ENCODE measurements around the gene SPR.

SPR gene

DNA sequence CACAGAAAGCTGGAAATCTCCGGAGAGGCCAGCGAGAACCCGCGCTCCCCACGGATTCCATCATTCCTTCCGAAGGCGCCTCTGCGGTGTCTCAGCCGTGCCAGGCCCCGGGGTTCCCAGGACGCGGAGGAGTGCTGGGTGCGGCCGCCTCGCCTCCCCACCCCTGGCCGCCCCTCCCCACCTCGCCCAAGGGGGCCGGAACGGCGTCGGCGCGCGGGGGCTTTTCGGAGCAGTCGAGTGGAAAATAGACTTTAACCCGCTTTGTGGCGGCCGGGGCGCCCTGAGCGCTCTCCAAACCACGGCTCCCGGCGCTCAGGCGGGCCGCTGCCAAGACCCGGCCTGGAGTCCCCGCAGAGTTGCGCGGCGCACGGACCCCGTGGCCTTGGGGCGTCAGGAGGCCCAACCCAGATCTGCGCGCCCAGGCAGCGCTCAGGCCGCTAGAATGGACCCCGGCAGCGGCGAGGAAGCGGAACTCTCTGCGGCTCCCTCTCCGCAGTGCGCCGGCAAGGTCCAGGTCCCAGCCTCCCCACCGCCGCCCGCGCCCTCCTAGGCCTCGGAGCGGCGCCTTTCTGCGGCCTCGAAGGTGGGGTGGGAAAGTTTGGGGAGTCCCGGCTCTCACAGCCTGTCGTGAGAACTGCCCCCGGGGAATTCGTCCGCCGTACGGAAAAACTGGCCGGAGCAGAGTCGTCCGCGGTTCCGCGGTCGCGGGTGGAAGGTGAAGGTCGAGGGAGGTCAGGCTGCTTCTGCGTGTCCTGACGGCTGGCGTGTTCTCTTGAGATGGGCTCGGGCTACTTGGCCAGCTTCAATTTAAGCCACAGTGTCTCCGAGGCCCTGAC, 28.9 kb downstream of the SPR start:
- no peak for DNase-seq (ENCODE audit: low spot score)

DNA sequence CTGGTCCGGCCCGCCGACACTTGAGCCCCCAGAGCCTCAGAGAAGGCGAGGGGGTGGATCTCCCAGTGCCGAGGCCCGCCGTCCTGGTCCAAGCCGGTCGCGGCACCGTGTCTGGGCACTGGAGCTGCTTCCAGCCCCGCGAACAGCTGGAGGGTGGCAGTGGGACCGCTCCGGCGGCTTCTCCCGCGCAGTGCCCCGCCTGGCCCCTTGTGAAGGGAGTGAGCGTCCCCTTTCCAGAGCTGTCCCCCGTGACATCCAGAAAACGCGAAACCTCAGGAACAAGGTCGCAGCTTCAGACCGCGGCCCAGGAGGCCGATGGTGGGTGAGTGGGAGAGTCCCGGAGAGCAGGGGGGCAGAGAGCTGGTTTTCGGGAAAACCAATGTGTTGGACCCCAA, 29.5 kb downstream of the SPR start:
- no peak for DNase-seq (ENCODE audit: low spot score)

DNA sequence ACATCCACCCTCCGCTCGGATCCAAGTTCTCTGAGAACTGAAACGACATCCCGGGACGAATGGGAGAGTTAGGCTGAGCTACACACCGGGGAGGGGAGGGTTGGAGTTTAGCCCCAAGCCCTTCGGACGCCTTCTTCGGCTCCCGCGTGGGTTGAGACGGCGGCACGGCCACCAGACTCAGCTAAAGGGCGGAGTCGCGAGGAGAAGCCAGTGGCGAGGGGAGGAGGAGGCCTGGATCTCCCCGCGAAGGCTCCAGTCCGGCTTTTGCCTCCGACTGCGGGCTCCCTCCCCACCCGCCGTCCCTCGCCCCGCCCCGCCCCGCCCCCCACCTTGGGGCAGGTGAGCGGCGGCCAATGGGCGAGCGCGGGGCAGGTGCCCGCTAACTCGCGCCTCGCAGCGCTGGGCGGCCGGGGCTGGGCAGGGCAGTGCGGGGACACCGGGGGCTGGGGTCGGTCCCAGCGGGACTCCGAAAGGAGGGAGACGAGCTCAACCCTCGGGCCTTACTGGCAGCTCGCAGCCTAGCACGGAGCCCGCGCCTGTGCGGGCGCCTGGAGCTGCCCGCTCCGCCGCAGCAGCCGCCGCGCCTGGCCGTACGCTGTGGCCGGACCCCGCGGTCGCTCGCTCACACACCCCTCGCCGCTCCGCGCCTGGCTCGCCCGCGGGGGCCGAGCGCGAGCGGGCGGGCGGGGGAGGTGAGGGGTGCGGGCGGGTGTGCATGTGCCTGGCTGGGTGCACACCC, 30.1 kb downstream of the SPR start, which contains the start of gene EMX1:
TSS of gene EMX1 (plus strand) at position 382 of the 739 bp plus-strand sequence. CDS start at position 716, 334 bp downstream.
- peak; percentile 51 for DNase-seq (ENCODE audit: low spot score)

- peak; percentile 28 for DNase-seq (ENCODE audit: low spot score)
Observed at GRCh38 chr2:72917877-72918553, 30.8 kb downstream of the SPR start.

DNA sequence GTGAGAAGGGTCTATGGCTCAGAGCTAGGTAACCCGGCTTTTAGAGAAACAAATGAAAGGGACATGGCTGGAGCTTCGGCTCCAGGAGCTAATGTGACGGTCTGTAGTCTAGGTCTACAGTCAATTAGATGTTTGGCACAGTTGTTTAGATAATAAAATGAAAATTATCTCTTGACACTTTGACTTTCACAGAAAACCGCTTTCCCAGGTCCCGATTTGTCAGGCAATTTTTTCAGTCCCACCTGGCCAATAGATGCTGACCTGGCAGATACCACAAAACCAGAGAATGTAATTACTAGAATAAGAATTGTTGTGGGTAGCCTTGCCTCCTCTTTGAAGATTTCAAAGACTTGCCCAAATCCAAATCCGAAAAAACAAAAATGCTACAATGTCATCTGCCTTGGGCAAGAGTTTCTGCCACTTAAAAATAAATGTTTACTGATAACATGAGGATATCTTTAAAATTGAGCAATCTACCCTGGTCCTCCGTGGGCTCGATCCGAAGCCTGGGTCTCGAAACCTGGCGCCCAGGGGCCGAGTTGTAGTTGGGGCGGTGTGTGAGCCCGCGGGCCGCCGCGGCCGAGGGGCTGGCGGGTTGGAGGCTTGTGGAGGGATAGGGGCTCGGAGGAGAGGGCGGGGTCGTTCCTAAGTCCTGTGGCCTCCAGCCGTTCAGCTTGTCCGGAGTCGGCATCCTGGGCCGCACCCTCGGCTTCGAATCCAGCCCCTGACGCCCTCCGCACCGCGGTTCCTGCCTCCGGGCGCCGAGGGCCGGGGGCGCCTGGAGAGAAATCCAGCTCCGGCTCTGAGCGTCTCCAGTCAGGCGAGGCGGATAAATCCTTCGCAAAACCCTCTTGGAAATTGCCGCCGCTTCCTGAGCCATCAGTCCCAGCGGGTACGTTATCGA, 32.5 kb downstream of the SPR start:
- peak; percentile 5 for DNase-seq (ENCODE audit: low spot score)

GRCh38 chr2:72920318-72921087, 33.3 kb downstream of the SPR start:
- DNase-seq (ENCODE audit: low spot score), result no peak

DNA sequence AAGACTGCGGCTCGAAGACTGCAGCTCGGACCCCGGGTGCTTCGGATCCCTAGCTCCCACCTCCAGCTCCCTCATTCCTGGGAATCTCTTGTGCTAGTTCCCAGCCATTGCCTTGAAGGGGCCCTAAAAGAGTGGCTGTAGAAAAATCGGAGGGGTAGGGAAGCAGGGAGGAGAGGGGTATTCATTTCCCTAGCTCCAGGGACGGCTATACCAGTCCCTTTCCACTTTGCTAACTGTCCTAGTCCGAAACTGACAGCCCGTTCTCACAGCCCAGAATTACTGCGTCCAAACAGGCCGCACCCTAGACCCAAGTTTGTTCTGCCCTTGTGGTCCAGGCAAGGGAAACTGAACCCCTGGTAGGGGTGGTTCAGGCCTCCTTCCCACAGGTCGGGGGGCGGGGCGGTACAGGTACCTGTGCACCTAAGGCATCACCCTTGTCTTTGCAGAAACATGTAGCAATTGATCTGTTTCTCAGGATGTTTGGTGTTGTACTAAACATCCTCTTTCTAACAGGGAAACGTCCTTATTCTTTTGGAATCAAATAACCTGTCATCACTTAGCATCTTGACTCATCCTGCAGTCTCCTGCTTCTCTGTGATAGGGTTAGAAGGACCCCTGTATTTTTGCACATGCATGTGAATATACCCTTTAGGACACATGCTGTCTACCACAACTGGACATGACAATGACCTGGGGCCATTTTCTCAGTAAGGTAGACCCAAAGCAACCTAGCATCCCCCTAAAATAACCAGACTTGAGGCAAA, 34.1 kb downstream of the SPR start:
- DNase-seq (ENCODE audit: low spot score), result no peak

GRCh38 chr2:72921853-72922252, 34.6 kb downstream of the SPR start:
- DNase-seq (ENCODE audit: low spot score), result peak; percentile 4

DNA sequence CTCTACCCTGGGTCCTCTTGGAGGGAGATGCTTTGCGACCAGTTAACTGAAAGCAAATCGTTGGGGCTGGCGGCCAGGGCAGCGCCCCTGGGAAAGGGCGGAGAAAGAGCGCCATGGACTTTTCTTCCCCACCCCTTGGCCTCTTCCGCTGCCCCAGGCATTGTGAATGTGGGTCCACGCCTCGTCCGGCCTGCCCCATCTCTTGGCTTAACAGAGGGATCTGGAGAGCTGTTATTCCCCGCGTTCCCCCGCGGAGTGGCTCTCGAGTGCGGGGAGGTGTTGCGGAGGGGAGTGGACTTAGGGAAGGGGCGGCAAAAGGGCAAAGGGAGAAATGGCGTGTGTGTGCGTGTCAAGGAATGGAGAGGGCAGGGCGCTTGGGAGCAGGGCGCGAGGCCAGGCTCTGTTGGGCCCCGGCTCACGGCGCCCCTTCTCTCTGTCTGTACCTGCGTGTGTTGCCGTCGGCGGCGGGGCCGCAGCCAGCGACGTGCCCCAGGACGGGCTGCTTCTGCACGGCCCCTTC, 36.7 kb downstream of the SPR start:
- DNase-seq (ENCODE audit: low spot score), result peak; percentile 11

DNA sequence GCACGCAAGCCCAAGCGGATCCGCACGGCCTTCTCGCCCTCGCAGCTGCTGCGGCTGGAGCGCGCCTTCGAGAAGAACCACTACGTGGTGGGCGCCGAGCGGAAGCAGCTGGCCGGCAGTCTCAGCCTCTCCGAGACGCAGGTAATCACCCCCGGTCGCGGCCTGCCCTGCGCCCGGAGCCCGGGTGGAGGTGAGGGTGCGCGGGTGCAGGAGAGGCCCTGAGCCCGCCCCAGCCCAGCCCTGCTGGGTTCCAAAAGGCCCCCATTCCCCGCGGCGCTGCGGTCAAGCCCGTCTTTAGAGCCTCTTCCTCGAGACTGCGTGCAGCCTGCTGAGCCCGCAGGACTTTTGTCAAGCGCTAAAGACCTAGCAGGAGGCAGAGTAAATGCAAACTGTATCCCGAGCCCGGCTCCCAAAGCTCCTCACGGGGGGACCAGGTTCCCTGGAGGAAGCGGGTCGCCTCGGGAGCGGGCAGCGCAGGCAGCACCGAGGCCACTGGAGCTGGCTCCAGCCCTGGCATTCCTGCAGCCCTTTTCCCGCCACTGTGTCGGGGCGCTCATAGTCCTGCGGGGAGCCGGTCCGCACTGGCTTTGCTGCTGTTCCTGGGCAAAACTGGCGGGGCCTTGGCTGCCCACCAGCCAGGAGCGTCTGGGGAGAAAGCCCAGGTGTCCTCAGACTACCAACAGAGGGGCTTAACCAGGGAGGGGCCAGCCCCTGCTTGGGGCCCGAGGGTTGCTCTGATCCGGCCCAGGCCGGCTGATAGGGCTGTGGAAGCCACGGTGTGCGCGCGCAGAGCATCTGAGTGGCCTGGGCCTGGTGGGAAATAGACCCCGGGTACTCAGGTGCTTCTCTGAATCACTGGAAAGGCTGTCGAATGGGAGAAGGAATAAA, 37.4 kb downstream of the SPR start:
- DNase-seq (ENCODE audit: low spot score), result no peak

DNA sequence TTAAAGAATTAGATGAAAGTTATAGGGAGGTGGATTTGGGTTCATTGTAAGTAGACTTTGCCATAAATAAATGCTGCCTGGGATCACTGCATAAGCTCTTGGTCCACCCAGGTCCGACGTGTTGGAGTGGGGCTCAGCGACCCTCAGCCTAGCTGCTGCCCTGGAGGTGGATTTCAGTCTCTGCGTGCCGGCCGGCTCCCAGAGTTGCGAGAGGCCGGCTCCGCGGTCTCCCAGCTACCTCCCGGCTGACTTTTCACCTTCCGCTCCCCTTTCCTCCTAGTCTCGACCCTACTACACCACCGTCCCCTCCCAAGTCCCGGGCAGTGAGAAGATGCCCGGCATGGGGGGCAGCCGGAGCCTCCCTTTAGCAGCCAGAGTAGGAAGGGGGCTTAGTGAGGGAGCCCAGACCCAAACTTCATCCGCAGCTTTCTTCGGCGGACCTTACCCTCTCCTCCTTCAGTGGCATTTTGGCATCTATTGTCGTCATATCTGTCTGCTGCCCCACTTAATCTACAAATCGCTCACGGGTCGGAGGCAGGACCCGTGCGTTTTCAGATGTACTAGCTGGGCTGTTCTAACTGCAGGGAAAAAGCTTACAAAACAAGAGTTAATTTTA, 38.2 kb downstream of the SPR start:
- no peak for DNase-seq (ENCODE audit: low spot score)

GRCh38 chr2:72926368-72926767, 39.2 kb downstream of the SPR start:
- DNase-seq (ENCODE audit: low spot score), result no peak

GRCh38 chr2:72926811-72927465, 39.7 kb downstream of the SPR start:
- no peak for DNase-seq (ENCODE audit: low spot score)

GRCh38 chr2:72927619-72928550, 40.7 kb downstream of the SPR start:
- DNase-seq (ENCODE audit: low spot score), result no peak

DNA sequence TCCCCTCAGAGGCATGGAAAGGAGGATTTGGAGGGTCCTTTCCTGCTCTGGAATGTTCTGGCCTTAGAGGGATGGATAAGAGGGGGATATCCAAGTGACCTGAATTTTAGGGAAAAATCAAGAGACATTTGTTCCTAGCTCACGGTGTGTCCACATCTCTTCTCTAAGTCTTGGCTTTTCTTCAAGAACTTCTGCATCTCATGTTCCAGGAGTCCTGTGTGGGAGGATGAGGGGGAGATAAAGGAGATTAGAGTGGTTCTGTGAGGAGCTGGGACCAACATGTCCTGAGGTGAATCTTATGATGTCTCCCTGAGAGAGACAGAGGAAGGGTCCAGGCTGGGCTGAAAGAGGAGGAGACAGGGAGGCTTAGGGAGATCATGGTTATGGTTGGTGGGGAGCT, 41.8 kb downstream of the SPR start:
- no peak for DNase-seq (ENCODE audit: low spot score)

DNA sequence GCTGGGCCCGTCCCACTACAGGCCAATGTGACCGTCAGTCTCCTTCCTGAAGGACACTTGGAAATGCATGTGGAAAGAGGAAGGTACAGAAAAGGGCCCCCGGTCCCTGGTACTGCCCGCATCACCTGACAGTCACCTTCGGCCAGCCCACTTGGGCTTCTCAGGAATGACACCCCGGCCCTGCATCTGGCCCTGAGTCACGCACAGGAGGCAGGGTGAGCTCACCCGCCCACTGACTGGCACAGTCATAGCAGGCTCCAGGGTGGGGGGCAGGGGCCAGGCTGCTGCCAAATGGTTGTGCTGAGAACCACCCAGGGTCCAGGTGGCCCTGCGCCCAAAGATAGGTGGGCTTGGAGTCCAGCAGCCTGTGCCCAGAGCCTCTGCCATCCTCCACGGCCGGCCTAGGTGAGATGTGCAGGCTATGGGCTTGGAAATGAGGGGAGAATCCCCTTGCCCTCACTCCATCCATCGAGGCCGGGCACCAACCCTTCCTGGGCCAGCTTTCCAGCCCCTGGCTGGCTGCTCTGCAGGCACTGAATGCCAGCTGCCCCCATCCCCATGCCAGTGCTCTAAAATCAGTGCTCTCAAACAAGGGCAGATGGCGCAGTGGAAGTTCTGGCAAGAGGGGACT, 44.2 kb downstream of the SPR start:
- DNase-seq (ENCODE audit: low spot score), result peak; percentile 55

Measured in GM03348 (cell line).